ENCODE measurements around the gene TBX15.
"Not testable (repeated sequence)": the region's sequence is repeated elsewhere in the genome, so short reads cannot be mapped to it uniquely, and the experiment has no call there.

Gene TBX15

GRCh38 chr1:118958140-118958539 lies 30.0 kb downstream of the TBX15 start:
- DNase-seq, result no peak

GRCh38 chr1:118957579-118957978 lies 30.6 kb downstream of the TBX15 start:
- DNase-seq, result not testable (repeated sequence)

- no peak for DNase-seq
These were observed 33.7 kb downstream of the TBX15 start for GRCh38 chr1:118954301-118954905.

DNA sequence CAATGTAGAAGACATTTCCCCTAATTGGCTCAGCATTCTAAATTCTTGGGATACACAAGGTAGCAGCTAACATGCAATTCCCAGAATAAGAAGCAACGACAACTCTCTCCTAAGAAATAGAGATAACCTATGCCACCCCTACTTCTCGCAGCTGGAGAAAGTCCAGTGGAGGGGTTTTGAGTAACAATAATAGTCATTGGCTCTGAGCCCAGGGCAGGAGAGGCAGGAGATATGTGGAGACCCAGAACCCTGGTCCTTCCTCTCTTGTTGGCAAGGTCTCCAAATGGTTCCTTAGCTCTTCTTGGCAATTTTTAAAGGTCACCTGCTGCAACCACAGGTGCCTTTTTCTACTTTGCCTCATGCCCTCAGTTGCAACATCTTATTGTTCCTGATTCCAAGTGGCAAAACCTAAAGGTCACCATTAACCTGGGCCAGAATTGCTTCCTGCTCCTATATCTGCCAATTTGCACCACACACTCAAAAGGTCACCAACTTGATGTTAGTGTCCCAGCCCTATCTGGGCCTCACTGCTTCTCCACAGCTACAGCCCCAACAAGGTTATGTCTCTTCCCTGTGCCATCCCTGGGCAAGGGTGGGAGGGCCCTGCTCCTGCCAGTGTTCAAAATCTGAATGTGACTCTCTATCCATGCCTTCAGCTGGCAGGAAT lies 36.7 kb downstream of the TBX15 start:
- DNase-seq, result no peak

DNA sequence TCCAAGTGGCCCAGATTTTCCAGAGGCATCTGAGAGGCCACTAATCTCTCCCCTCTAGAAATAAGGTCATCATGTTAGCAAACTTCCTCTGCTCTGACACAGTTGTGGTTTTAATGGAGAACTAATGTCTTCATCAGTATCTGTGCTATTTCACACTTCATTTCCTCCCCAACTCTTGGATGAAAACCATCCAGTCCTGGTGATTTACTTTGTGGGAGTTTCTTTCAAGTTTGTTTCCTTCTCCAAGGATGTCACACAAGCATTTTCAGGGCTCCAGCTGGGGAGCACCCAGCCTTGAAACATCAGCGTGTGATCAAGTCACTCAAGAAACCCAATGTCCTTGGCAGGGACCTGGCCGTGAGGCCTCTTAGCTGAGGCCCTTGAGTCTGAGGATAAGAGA lies 38.8 kb downstream of the TBX15 start:
- peak; percentile 50 for DNase-seq

- peak; percentile 37 for DNase-seq
These were observed 39.3 kb downstream of the TBX15 start for GRCh38 chr1:118948846-118949245.

- DNase-seq, result peak; percentile 13
These were observed 39.8 kb downstream of the TBX15 start for GRCh38 chr1:118948351-118948750.

DNA sequence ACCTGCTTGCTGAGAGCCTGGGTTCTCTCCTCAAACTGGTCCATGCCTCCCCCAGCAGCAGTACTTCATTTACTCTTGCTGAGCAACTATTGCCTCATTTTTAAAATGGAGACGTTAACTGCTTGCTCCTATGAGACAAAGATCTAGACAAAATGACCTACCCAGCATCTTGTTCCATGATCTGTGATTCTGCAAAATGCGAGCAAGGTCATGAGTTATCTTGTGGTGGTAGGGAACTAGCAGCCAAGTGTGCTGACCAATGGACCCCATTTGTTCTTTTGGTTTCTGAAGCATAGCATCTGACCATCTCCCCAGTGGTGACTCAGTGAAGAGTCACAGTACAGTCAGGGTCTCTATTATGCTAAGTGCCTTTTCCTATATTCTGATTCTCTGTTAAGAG lies 40.4 kb downstream of the TBX15 start:
- peak; percentile 93 for DNase-seq

- peak; percentile 68 for DNase-seq
These were observed 41.0 kb downstream of the TBX15 start for GRCh38 chr1:118947003-118947765.

DNA sequence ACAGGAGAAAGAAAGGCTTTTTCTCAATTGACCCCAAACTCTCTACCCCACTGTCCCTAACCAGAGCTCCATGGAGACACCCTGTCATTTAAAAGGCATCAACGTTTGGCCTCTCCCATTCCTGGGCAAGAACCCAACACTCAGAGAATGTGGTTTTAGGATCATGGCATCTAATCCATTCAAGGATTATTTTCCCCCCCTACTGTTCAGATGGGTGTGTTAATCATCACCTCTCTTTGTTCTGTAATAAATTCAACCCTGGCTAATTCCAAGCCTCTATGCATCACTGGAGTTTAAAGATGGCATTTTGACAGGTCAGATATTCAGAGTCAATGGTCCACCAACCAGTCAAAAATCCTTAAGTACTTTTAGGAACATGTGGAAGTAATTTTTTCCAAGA lies 42.7 kb downstream of the TBX15 start:
- DNase-seq, result peak; percentile 74

DNA sequence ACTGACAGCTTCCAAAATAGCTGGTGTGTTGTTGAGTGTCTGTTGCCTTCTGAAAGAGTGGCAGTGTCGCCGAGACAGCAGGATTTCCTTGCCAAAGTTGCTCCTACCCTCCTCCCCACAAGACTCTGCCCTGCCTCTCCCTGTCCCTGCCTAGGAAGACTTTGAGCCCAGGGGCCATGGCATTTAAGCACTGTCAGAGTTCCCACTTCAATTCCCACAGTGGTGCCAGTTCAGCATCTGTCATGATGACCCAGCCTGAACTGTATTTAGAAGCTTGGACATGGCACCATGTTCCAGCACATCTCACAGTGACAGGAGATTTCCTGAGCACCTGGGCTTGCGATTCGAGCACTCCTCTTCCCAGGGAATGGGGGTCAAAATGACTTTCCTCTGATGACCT lies 43.6 kb downstream of the TBX15 start:
- DNase-seq, result no peak

DNA sequence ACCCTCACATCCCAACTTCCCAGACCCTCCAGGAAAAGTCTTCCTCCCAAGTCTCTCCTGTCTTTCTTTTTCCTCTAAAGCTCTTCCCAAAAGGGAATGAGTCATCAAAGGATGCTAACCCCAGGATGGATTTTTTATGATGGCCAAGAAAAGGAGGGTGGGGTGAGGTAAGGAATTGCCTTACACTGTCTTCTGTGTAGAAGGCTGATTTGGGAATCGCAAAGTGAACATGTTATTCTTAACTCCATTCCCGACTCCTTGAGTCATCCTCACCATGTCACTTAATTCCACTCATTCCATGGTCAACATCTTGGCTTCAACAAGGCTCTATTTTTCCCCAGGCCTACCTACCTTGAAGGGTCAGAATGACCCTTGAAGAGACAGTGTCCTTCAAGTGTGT lies 44.0 kb downstream of the TBX15 start:
- DNase-seq, result peak; percentile 41

DNA sequence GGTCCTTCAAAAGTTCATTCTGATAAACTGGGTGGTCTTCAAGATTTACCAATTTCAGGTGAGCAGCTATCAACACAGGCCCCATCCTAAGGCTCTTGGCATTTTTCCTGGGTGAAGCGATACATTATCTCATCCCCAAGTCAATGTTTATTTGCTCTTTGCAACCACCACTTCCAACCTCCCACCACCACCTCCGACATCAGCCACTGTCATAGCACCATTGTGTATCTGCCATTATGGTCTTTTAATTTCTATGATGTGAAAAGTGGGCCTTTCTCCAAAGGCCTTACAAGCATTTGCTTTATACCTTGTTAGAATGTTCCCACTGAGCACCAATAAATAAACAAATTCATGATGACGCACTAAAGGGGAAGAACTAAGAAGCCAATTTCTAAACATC lies 47.2 kb downstream of the TBX15 start:
- DNase-seq, result no peak

DNA sequence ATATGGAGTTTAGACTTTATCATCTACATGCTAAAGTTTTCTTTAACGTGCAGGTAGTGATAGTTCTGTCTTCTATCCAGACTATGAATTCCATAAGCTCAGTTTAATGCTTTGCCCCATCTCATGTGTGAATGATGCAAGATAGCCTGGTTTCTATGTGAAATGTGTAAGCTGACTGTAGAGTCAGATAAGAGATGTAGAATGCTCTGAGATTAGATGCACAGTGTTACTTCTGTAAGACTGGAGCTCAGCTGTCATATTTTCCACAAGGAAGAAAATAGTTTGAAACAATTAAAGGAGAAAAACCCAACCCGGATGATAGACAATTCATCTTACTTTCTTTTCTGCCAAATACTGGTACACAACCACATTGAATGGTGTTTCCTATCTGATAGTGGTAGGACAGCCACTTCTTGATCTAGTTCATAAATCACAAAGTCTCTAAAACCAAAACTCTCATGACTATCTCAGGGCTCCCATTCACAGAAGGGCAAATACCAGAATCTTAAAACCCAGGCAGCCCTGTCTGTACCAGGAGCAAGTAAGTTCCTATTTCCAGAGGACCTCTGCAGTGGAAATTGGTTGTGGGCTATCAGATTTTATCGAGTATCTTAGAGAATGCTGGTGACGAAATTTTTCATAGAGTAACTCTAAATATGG lies 50.6 kb downstream of the TBX15 start:
- no peak for DNase-seq

- DNase-seq, result no peak
These were observed 53.4 kb downstream of the TBX15 start for GRCh38 chr1:118934706-118935105.

GRCh38 chr1:118933051-118933781 lies 54.9 kb downstream of the TBX15 start:
- DNase-seq, result no peak

DNA sequence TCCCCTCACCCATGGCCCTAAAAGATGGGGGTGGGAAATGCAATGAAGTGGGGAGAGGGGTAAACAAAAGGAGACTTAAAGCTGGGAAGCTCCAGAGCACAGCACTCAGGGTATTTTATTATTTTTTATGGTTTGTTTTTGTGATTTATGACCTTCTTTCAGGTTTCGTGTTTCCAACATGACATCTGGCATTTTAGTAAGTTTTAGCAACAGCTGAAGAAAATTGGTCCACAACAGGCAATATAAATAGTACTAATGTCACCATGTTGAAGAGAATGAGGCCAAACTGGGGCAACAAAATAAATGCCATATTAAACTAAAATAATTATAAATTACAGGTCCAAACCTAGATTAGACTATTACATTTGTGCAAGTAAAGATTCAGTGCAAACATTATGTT lies 56.3 kb downstream of the TBX15 start:
- DNase-seq, result no peak

DNA sequence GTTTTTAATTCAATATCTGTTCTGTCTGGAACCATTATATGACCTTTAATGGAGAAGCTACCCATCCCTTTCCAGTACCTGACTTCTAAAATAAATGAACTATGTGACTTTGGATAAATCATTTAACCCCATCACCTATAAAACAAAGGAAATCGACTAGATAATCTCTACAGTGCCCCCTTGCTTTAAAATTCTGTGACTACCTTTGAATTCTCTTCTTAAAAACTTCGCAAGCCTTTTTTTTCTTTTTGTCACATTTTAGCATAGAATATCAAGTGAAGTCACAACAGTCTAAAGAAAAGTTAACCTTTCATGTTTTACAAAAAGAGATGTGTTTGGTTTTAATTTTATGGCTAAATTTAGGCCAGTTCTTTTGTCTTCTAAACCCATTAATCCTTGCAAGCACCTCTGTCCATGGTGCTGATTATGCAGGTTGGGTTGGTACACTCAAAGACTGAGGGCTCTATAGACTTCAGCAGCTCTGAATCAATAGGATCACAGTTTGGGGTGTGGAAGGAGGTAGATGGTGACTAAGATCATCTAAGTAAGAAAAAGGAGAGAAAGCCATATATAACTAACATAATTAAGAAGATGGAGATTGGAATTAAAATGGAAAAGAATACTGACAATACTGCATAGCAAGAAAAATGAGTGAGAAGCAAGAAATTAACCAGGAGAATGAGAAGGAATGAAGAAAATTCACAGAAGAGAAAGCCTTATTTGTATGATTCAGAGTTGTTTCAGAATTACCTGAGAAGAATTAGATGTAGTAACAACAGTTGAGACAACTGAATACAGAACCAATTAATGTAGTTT lies 59.2 kb downstream of the TBX15 start:
- no peak for DNase-seq

DNA sequence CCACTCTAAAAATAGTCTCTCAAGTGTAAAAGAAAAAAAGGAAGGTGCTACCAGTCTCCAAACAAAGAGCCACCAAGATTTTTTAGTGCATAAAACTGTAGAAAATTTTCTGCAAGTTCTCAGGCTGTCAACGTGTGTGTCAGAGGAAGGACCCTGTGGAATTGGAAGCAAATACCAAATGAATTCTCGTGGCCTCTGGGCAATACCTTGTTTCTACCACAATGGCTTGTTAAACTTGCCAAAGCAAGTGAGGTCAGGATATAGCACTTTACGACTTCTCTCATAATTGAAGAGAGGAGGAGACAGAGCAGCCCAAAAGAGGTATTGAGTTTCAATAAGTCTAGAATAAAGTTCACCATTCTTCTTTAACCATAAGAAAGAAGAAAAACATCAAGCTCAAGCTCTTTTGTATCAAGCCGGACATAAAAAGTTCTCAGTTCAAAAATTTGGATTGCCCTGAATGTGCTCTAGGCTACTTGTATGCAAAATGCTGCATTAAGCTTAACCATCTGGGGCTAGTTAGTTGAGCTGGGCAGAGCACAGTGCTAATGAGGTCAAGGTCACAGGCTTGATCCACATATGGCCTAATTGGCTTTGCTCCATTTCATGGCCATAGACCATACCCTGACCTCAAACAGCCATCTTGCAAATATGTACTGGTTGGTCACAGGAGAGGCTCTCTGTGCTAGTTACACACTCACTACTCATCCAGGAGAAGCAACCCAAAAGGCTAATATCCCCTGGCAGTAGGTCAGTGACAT lies 60.5 kb downstream of the TBX15 start:
- no peak for DNase-seq

- no peak for DNase-seq
These were observed 61.9 kb downstream of the TBX15 start for GRCh38 chr1:118926261-118926660.

- no peak for DNase-seq
These were observed 62.5 kb downstream of the TBX15 start for GRCh38 chr1:118925651-118926050.

All from HCEC 1CT (cell line).